Liver (tissue), 9 donors: ENCODE measurements around the gene CUL7. TPM values are rescaled to one million over a fixed set of nuclear protein-coding genes. Genes with fewer than 3 reads are reported as not detected.

Source experiments
- DNase-seq: peaks from one replicate; pipeline ENCODE4 v3.0.0-alpha.2; 2017; ENCODE audit warnings: low spot score
- H3K27ac ChIP-seq, 2 donors: one replicate each; pipeline ENCODE4 v1.7.0; 2013; ENCODE audit warnings: inconsistent platforms in 2 of 2, low read length in 2 of 2, control low read depth in 1 of 2, low read depth in 1 of 2, mild to moderate bottlenecking in 1 of 2
- H3K27me3 ChIP-seq, 4 donors: one replicate each; pipeline versions ENCODE4 v1.6.1 to v1.7.0; 2013; ENCODE audit warnings: low read length in 3 of 4, inconsistent platforms in 1 of 4, mild to moderate bottlenecking in 1 of 4, moderate library complexity in 1 of 4; ENCODE audit not compliant: control insufficient read depth in 4 of 4, insufficient read depth in 4 of 4
- H3K36me3 ChIP-seq, 4 donors: one replicate each; pipeline versions ENCODE4 v1.6.1 to v1.7.0; 2013; ENCODE audit warnings: low read length in 3 of 4, mild to moderate bottlenecking in 3 of 4, low read depth in 1 of 4, moderate library complexity in 1 of 4; ENCODE audit not compliant: control insufficient read depth in 4 of 4, insufficient read depth in 3 of 4
- H3K4me1 ChIP-seq, 4 donors: one replicate each; pipeline versions ENCODE4 v1.6.1 to v1.7.0; 2013; ENCODE audit warnings: low read length in 3 of 4, mild to moderate bottlenecking in 3 of 4, moderate library complexity in 1 of 4; ENCODE audit not compliant: control insufficient read depth in 4 of 4, insufficient read depth in 4 of 4
- H3K4me3 ChIP-seq, 3 donors: one replicate each; pipeline versions ENCODE4 v1.6.1 to v1.7.0; 2013; ENCODE audit warnings: low read length in 3 of 3, control low read depth in 1 of 3, low read depth in 1 of 3, mild to moderate bottlenecking in 1 of 3
- H3K9ac ChIP-seq, 2 donors: one replicate each; pipeline ENCODE4 v1.7.0; 2013; ENCODE audit warnings: low read length in 2 of 2, mild to moderate bottlenecking in 2 of 2, moderate library complexity in 2 of 2, control low read depth in 1 of 2, low read depth in 1 of 2
- H3K9me3 ChIP-seq, 4 donors: one replicate each; pipeline versions ENCODE4 v1.6.1 to v1.7.0; 2013; ENCODE audit warnings: low read length in 3 of 4; ENCODE audit not compliant: control insufficient read depth in 4 of 4
- CTCF ChIP-seq: fragments of 150-350 bp; IDR thresholded peaks from 2 replicates; pipeline ENCODE4 v1.5.1; 2017; ENCODE audit warnings: improper control_type of control experiment, low read depth, low read length; ENCODE audit not compliant: missing input control
- FOXA1 ChIP-seq: IDR thresholded peaks from 2 replicates; pipeline ENCODE4 v1.6.1; 2016; ENCODE audit warnings: antibody characterized with exemption
- FOXA2 ChIP-seq: IDR thresholded peaks from 2 replicates; pipeline ENCODE4 v1.6.1; 2016; ENCODE audit warnings: antibody characterized with exemption
- HNF4A ChIP-seq, 2 donors: conservative IDR thresholded peaks; 2 replicates each; pipeline ENCODE4 v1.6.1; 2016; ENCODE audit warnings: antibody characterized with exemption in 2 of 2, mild to moderate bottlenecking in 2 of 2
- JUND ChIP-seq, 2 donors: IDR thresholded peaks; 2 replicates each; pipeline ENCODE4 v1.6.1; 2016; ENCODE audit warnings: antibody characterized with exemption in 2 of 2
- RAD21 ChIP-seq, 2 donors: IDR thresholded peaks; 2 replicates each; pipeline ENCODE4 v1.6.1; 2016; ENCODE audit warnings: antibody characterized with exemption in 2 of 2, mild to moderate bottlenecking in 2 of 2
- RXRA ChIP-seq, 2 donors: IDR thresholded peaks; 2 replicates each; pipeline ENCODE4 v1.6.1; 2017 to 2018; ENCODE audit warnings: antibody characterized with exemption in 2 of 2, mild to moderate bottlenecking in 1 of 2
- SP1 ChIP-seq: IDR thresholded peaks from 2 replicates; pipeline ENCODE4 v1.6.1; 2018; ENCODE audit warnings: antibody characterized with exemption, mild to moderate bottlenecking
- TAF1 ChIP-seq: conservative IDR thresholded peaks from 2 replicates; pipeline ENCODE4 v1.6.1; 2016; ENCODE audit warnings: antibody characterized with exemption, mild to moderate bottlenecking
- YY1 ChIP-seq: IDR thresholded peaks from 2 replicates; pipeline ENCODE4 v1.6.1; 2016; ENCODE audit warnings: antibody characterized with exemption, mild to moderate bottlenecking
- ZBTB33 ChIP-seq: IDR thresholded peaks from 2 replicates; pipeline ENCODE4 v1.6.1; 2016; ENCODE audit warnings: antibody characterized with exemption
- WGBS: extraction: QIAGEN DNeasy Blood & Tissue Kit; methylation state at CpG from one replicate; pipeline ENCODE4 v1.1.7; 2013; 5-methylcytosine and 5-hydroxymethylcytosine counted together
- polyA plus RNA-seq, 2 donors: library from polyadenylated mRNA; stranded (reverse) in 1 of 2; unstranded in 1 of 2; fragments of 200-250 nt in 1 of 2; fragments of >200 nt in 1 of 2; fragmentation: Nextera tagmentation in 1 of 2; extraction: Ambion mirVana in 1 of 2; gene quantifications; one replicate each; pipeline versions ENCODE4 v1.2.1 to v1.2.3, GENCODE V29; 2013 to 2015
- total RNA-seq, 2 donors: library from RNA; depleted of rRNA; stranded (reverse); fragments of >200 nt; gene quantifications; one replicate each; pipeline ENCODE4 v1.2.3, GENCODE V29; 2014
- donor health status: healthy.
- donor health status: healthy.
- donor health status: healthy.
- donor health status: healthy.
- donor health status: healthy.

The CUL7 gene
- total and polyA plus RNA-seq, 4 donors, result 2.2 to 10.4 (median 7.7) TPM

- TF ChIP-seq SP1 (no peak), CTCF (no peak), RAD21 (IDR thresholded peaks at IDR 0.05) (no peak), ZBTB33 (no peak), HNF4A (conservative IDR thresholded peaks at IDR 0.05) (no peak), YY1 (no peak), JUND (IDR thresholded peaks at IDR 0.05) (no peak), TAF1 (no peak), FOXA1 (no peak), RXRA (IDR thresholded peaks at IDR 0.05) (no peak)
- H3K9me3 ChIP-seq, result no peaks in the 10 kb centered on the region
- 66% methylated on average over 8 of the region's 8 CpGs for WGBS
- H3K9ac ChIP-seq, result no peak overlapping the region
- H3K4me1 ChIP-seq, result peaks cover 4 to 16% (median 7%) of the 10 kb centered on the region in 4 donors
- no peaks in the 10 kb centered on the region for H3K27me3 ChIP-seq
- peak overlapping the region in 1 of 3 donors; percentile 51 for H3K4me3 ChIP-seq
- H3K27ac ChIP-seq, result no peak overlapping the region
- no peak for DNase-seq
- H3K36me3 ChIP-seq, result peaks cover 4 to 22% (median 15%) of the 10 kb centered on the region in 4 donors
Measured at GRCh38 chr6:43077333-43077809, 23.7 kb upstream of the CUL7 start.

GRCh38 chr6:43076464-43077332, 23.0 kb upstream of the CUL7 start:
- H3K27ac ChIP-seq, result no peak overlapping the region
- no peaks in the 10 kb centered on the region for H3K27me3 ChIP-seq
- H3K36me3 ChIP-seq, result peaks cover 4 to 29% (median 22%) of the 10 kb centered on the region in 4 donors
- DNase-seq, result no peak
- H3K4me3 ChIP-seq, result peak overlapping the region in 2 of 3 donors; percentile 39 to 51
- no peaks in the 10 kb centered on the region for H3K9me3 ChIP-seq
- WGBS, result 28% methylated on average over 72 of the region's 72 CpGs
- TF ChIP-seq TAF1, result no peak
- peaks cover 4 to 16% (median 7%) of the 10 kb centered on the region in 4 donors for H3K4me1 ChIP-seq
- H3K9ac ChIP-seq, result no peak overlapping the region

- Histone ChIP-seq H3K4me3 (peak within 1 kb of the TSS in 2 of 3 donors; percentile 39 to 51), H3K27me3 (no peaks in the 10 kb centered on the region), H3K36me3 (peaks cover 8 to 32% (median 30%) of the 10 kb centered on the region in 4 donors), H3K9me3 (no peaks in the 10 kb centered on the region), H3K9ac (no peak within 1 kb of the TSS), H3K4me1 (peaks cover 4 to 16% (median 7%) of the 10 kb centered on the region in 4 donors), H3K27ac (no peak within 1 kb of the TSS)
- WGBS, result 6% methylated on average over 60 of the region's 60 CpGs
- DNase-seq, result peak; percentile 71
- TF ChIP-seq ZBTB33, result no peak
- no peak for TF ChIP-seq CTCF
- TF ChIP-seq RAD21 (IDR thresholded peaks at IDR 0.05), result no peak
- no peak for TF ChIP-seq HNF4A (conservative IDR thresholded peaks at IDR 0.05)
- no peak for TF ChIP-seq FOXA2
Measured at GRCh38 chr6:43075670-43076463, 22.2 kb upstream of the CUL7 start, which contains the start of gene PTK7. Gene PTK7 (plus strand): TSS chr6:43076314. CDS start chr6:43076489, 175 bp downstream.
